ENCODE data around the gene RGS8. TPM values are rescaled to one million over a fixed set of nuclear protein-coding genes. Genes with fewer than 3 reads are reported as not detected.

Gene RGS8
- total RNA-seq, 1 experiment from 2014 or later = not detected

DNA sequence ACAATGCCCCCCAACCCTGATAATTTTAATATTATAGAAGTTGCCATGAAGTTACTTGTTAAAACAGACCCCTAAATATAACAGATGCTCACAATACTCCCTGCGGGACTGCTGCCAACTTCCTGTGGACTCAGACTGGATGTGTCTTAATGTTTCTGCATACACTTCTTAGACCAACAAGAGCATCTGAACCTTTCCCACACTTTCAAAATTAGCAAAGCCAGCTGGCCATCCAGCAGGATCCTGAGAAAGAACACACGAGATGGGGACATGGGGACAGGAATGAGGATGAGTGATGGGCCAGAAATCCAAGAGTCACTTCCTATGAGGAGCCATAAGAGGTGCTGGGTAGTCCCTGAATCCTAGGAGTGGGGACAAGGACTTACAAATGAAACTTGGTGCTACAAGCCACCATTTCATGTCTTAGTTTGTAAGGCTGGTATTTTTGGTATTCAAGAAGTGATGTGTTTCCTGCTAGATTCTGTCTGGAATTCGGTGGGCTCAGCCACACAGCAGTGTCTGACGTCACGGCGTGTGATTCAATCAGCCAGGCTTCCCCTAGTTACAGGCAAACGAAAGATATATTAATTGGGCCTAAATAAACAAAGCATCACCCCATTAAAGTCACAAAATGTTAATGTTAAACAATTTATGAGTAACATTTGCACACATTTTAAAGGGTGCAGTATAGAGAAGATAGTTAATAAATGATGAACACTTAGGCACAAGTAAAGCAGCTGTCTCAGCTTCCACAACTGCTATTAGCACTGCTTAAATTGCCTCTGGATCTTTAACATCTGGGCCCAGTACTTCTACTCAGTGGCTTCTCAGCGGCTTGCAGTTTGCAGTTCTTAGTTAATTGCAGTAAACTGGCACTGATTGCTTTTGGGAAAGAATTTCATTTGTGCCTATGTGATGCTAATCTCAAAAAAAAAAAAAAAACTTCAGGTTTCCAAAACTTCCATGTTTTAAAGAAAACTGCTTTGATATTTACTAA lies 41.2 kb upstream of the RGS8 start:
- H3K9me3 Mint-ChIP-seq (ENCODE audit: unreplicated experiment) = no peaks in the 10 kb centered on the region
- no peaks in the 10 kb centered on the region for H3K36me3 Mint-ChIP-seq (ENCODE audit: insufficient read depth, unreplicated experiment)
- no peak for DNase-seq (ENCODE audit: unreplicated experiment)
- no peak overlapping the region for H3K4me3 Mint-ChIP-seq (ENCODE audit: unreplicated experiment)
- H3K27me3 Mint-ChIP-seq (ENCODE audit: insufficient read depth, unreplicated experiment) = peaks cover 1% of the 10 kb centered on the region
- H3K4me1 Mint-ChIP-seq (ENCODE audit: insufficient read depth, unreplicated experiment) = no peaks in the 10 kb centered on the region
- no TSS peak for BruUV-seq (replicated peaks)
- CTCF ChIA-PET = interaction anchor here (0.6 kb wide), 3 partner anchors 9 to 124 kb away, joined by 3 to 7 read pairs (median 4); no protein-coding TSS in a partner anchor
- H3K27ac Mint-ChIP-seq (ENCODE audit: low read depth, unreplicated experiment) = no peak overlapping the region
- TF ChIP-seq CTCF (IDR thresholded peaks at IDR 0.05; ENCODE audit: unreplicated experiment) = no peak
- intact Hi-C loops (cut with micrococcal nuclease) = no loop called here
- POLR2A ChIA-PET = interaction anchor here (0.9 to 1.4 kb wide), 2 partner anchors 11 to 13 kb away, joined by 3 read pairs; no protein-coding TSS in a partner anchor

- TF ChIP-seq CTCF (IDR thresholded peaks at IDR 0.05; ENCODE audit: unreplicated experiment) = no peak
- CTCF ChIA-PET = interaction anchor here (1.5 kb wide), 2 partner anchors 10 to 128 kb away, joined by 3 to 4 read pairs; no protein-coding TSS in a partner anchor
Observed at GRCh38 chr1:182724215-182724614, 39.8 kb upstream of the RGS8 start.

GRCh38 chr1:182723200-182723599 lies 38.8 kb upstream of the RGS8 start:
- no peak for DNase-seq (ENCODE audit: unreplicated experiment)
- ChIA-PET POLR2A (interaction anchor here (0.6 kb wide), 1 partner anchor 122 kb away, joined by 3 read pairs; no protein-coding TSS in a partner anchor), CTCF (interaction anchor here (0.7 to 1.5 kb wide), 3 partner anchors 11 to 127 kb away, joined by 3 to 4 read pairs (median 4); no protein-coding TSS in a partner anchor)
- H3K36me3 Mint-ChIP-seq (ENCODE audit: insufficient read depth, unreplicated experiment) = no peaks in the 10 kb centered on the region
- H3K4me1 Mint-ChIP-seq (ENCODE audit: insufficient read depth, unreplicated experiment) = no peaks in the 10 kb centered on the region
- no peak for TF ChIP-seq CTCF (IDR thresholded peaks at IDR 0.05; ENCODE audit: unreplicated experiment)
- no peak overlapping the region for H3K4me3 Mint-ChIP-seq (ENCODE audit: unreplicated experiment)
- intact Hi-C loops (cut with micrococcal nuclease) = no loop called here
- no peaks in the 10 kb centered on the region for H3K27me3 Mint-ChIP-seq (ENCODE audit: insufficient read depth, unreplicated experiment)
- H3K27ac Mint-ChIP-seq (ENCODE audit: low read depth, unreplicated experiment) = no peak overlapping the region
- H3K9me3 Mint-ChIP-seq (ENCODE audit: unreplicated experiment) = no peaks in the 10 kb centered on the region
- BruUV-seq (replicated peaks) = no TSS peak

More at GRCh38 chr1:182724215-182724614, 39.8 kb upstream of the RGS8 start:
- no peak for DNase-seq (ENCODE audit: unreplicated experiment)
- Mint-ChIP-seq H3K4me1 (ENCODE audit: insufficient read depth, unreplicated experiment) (no peaks in the 10 kb centered on the region), H3K9me3 (ENCODE audit: unreplicated experiment) (no peaks in the 10 kb centered on the region), H3K27ac (ENCODE audit: low read depth, unreplicated experiment) (no peak overlapping the region), H3K27me3 (ENCODE audit: insufficient read depth, unreplicated experiment) (no peaks in the 10 kb centered on the region), H3K36me3 (ENCODE audit: insufficient read depth, unreplicated experiment) (no peaks in the 10 kb centered on the region), H3K4me3 (ENCODE audit: unreplicated experiment) (no peak overlapping the region)
- no TSS peak for BruUV-seq (replicated peaks)
- POLR2A ChIA-PET = interaction anchor here (0.9 kb wide), 1 partner anchor 12 kb away, joined by 3 read pairs; no protein-coding TSS in a partner anchor
- intact Hi-C loops (cut with micrococcal nuclease) = no loop called here

GRCh38 chr1:182721525-182721924 lies 37.1 kb upstream of the RGS8 start:
- DNase-seq (ENCODE audit: unreplicated experiment) = no peak
- peaks cover 10% of the 10 kb centered on the region for H3K4me1 Mint-ChIP-seq (ENCODE audit: insufficient read depth, unreplicated experiment)
- no peaks in the 10 kb centered on the region for H3K36me3 Mint-ChIP-seq (ENCODE audit: insufficient read depth, unreplicated experiment)
- intact Hi-C loops (cut with micrococcal nuclease) = no loop called here
- CTCF ChIA-PET = interaction anchor here (1.3 kb wide), 1 partner anchor 91 kb away, joined by 3 read pairs; no protein-coding TSS in a partner anchor
- BruUV-seq (replicated peaks) = no TSS peak
- no peak overlapping the region for H3K4me3 Mint-ChIP-seq (ENCODE audit: unreplicated experiment)
- H3K27ac Mint-ChIP-seq (ENCODE audit: low read depth, unreplicated experiment) = no peak overlapping the region
- TF ChIP-seq CTCF (IDR thresholded peaks at IDR 0.05; ENCODE audit: unreplicated experiment) = no peak
- H3K9me3 Mint-ChIP-seq (ENCODE audit: unreplicated experiment) = no peaks in the 10 kb centered on the region
- POLR2A ChIA-PET = interaction anchor here (0.6 to 0.7 kb wide), 3 partner anchors 66 to 1286 kb away, joined by 3 to 4 read pairs (median 3); no protein-coding TSS in a partner anchor
- no peaks in the 10 kb centered on the region for H3K27me3 Mint-ChIP-seq (ENCODE audit: insufficient read depth, unreplicated experiment)
